ENCODE data around the gene MAGEA6. TPM values are rescaled to one million over a fixed set of nuclear protein-coding genes. Genes with fewer than 3 reads are reported as not detected.
"Not testable (repeated sequence)": the region's sequence is repeated elsewhere in the genome, so short reads cannot be mapped to it uniquely, and the experiment has no call there.

Gene MAGEA6
- total and polyA plus RNA-seq, 7 experiments from 2014 or later: not detected

DNA sequence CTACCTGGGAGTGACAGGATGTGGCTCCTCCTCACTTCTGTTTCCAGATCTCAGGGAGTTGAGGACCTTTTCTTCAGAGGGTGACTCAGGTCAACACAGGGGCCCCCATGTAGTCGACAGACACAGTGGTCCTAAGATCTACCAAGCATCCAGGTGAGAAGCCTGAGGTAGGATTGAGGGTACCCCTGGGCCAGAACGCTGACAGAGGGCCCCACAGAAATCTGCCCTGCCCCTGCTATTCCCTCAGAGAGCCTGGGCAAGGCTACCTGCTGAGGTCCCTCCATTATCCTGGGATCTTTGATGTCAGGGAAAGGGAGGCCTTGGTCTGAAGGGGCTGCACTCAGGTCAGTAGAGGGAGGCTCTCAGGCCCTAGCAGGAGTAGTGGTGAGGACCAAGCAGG lies 34.4 kb downstream of the MAGEA6 start:
- Mint-ChIP-seq H3K4me1 (peaks cover 0 to 2% (median 0%) of the 10 kb centered on the region in 7 donors), H3K4me3 (no peak overlapping the region), H3K36me3 (no peaks in the 10 kb centered on the region), H3K9me3 (no peaks in the 10 kb centered on the region), H3K27ac (no peak overlapping the region), H3K27me3 (peaks cover 0 to 8% (median 0%) of the 10 kb centered on the region in 5 donors)
- no peak overlapping the region for H3K27ac ChIP-seq (ENCODE audit: low read depth, low read length)
- no peaks in the 10 kb centered on the region for H3K36me3 ChIP-seq (ENCODE audit: control insufficient read depth in 2 of 3, insufficient read depth in 3 of 3, low read length in 3 of 3)
- ChIA-PET POLR2A (no interaction called here), CTCF (no interaction called here)
- ATAC-seq (no peak), DNase-seq (no peak)
- intact Hi-C loops (cut with micrococcal nuclease): no loop called here
- no peaks in the 10 kb centered on the region for H3K27me3 ChIP-seq (ENCODE audit: control insufficient read depth in 2 of 2, insufficient read depth in 2 of 2, low read length in 2 of 2)
- no peak overlapping the region for H3K4me3 ChIP-seq (ENCODE audit: low read length)
- H3K9me3 ChIP-seq (ENCODE audit: control insufficient read depth in 2 of 3, low read length in 3 of 3): no peaks in the 10 kb centered on the region
- H3K4me1 ChIP-seq (ENCODE audit: control insufficient read depth in 2 of 2, insufficient read depth in 2 of 2, low read length in 2 of 2): no peaks in the 10 kb centered on the region

DNA sequence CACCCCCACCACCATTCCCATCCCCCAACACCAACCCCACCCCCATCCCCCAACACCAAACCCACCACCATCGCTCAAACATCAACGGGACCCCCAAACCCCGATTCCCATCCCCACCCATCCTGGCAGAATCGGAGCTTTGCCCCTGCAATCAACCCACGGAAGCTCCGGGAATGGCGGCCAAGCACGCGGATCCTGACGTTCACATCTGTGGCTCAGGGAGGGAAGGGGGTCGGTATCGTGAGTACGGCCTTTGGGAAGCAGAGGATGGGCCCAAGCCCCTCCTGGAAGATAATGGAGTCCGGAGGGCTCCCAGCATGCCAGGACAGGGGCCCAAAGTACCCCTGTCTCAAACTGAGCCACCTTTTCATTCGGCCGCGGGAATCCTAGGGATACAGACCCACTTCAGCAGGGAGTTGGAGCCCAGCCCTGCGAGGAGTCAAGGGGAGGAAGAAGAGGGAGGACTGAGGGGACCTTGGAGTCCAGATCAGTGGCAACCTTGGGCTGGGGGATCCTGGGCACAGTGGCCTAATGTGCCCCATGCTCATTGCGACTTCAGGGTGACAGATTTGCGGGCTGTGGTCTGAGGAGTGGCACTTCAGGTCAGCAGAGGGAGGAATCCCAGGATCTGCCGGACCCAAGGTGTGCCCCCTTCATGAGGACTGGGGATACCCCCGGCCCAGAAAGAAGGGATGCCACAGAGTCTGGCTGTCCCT lies 35.2 kb downstream of the MAGEA6 start:
- H3K9me3 Mint-ChIP-seq; H3K9me3 ChIP-seq (ENCODE audit: control insufficient read depth in 2 of 3, low read length in 3 of 3); H3K27ac Mint-ChIP-seq; H3K4me1 ChIP-seq (ENCODE audit: control insufficient read depth in 2 of 2, insufficient read depth in 2 of 2, low read length in 2 of 2); DNase-seq; POLR2A ChIA-PET; H3K36me3 ChIP-seq (ENCODE audit: control insufficient read depth in 2 of 3, insufficient read depth in 3 of 3, low read length in 3 of 3); H3K4me3 ChIP-seq (ENCODE audit: low read length); H3K27me3 Mint-ChIP-seq; H3K4me1 Mint-ChIP-seq; H3K4me3 Mint-ChIP-seq; CTCF ChIA-PET; H3K36me3 Mint-ChIP-seq; ATAC-seq; H3K27ac ChIP-seq (ENCODE audit: low read depth, low read length); intact Hi-C loops (cut with micrococcal nuclease); H3K27me3 ChIP-seq (ENCODE audit: control insufficient read depth in 2 of 2, insufficient read depth in 2 of 2, low read length in 2 of 2): not testable (repeated sequence)

DNA sequence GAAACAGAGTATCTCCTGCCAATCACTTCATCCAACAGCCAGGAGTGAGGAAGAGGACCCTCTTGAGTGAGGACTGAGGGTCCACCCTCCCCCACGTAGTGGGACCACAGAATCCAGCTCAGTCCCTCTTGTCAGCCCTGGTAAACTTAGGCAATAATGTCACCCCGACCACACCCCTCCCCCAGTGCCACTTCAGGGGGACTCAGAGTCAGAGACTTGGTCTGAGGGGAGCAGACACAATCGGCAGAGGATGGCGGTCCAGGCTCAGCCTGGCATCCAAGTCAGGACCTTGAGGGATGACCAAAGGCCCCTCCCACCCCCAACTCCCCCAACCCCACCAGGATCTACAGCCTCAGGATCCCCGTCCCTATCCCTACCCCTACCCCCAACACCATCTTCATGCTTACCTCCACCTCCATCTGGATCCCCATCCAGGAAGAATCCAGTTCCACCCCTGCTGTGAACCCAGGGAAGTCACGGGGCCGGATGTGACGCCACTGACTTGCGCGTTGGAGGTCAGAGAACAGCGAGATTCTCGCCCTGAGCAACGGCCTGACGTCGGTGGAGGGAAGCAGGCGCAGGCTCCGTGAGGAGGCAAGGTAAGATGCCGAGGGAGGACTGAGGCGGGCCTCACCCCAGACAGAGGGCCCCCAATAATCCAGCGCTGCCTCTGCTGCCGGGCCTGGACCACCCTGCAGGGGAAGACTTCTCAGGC lies 36.1 kb downstream of the MAGEA6 start, which contains the start of the genes CSAG1 and MAGEA12:
TSS of gene CSAG1 (minus strand) at position 461 of the 715 bp plus-strand sequence. CDS start 1,261 bp downstream, outside the sequence.
TSS of gene MAGEA12 (plus strand) at position 497 of the 715 bp plus-strand sequence. CDS start 2,405 bp downstream, outside the sequence.
- no peak for DNase-seq
- H3K27ac Mint-ChIP-seq: no peak within 1 kb of the TSS
- peaks cover 0 to 2% (median 0%) of the 10 kb centered on the region in 7 donors for H3K4me1 Mint-ChIP-seq
- Histone ChIP-seq H3K9me3 (ENCODE audit: control insufficient read depth in 2 of 3, low read length in 3 of 3) (no peaks in the 10 kb centered on the region), H3K4me1 (ENCODE audit: control insufficient read depth in 2 of 2, insufficient read depth in 2 of 2, low read length in 2 of 2) (no peaks in the 10 kb centered on the region), H3K4me3 (ENCODE audit: low read length) (no peak within 1 kb of the TSS), H3K36me3 (ENCODE audit: control insufficient read depth in 2 of 3, insufficient read depth in 3 of 3, low read length in 3 of 3) (no peaks in the 10 kb centered on the region), H3K27me3 (ENCODE audit: control insufficient read depth in 2 of 2, insufficient read depth in 2 of 2, low read length in 2 of 2) (no peaks in the 10 kb centered on the region), H3K27ac (ENCODE audit: low read depth, low read length) (no peak within 1 kb of the TSS)
- POLR2A ChIA-PET: no interaction called here
- intact Hi-C loops (cut with micrococcal nuclease): no loop called here
- H3K9me3 Mint-ChIP-seq: no peaks in the 10 kb centered on the region
- no peak within 1 kb of the TSS for H3K4me3 Mint-ChIP-seq
- CTCF ChIA-PET: no interaction called here
- H3K27me3 Mint-ChIP-seq: peaks cover 0 to 7% (median 3%) of the 10 kb centered on the region in 5 donors
- ATAC-seq: no peak
- no peaks in the 10 kb centered on the region for H3K36me3 Mint-ChIP-seq

DNA sequence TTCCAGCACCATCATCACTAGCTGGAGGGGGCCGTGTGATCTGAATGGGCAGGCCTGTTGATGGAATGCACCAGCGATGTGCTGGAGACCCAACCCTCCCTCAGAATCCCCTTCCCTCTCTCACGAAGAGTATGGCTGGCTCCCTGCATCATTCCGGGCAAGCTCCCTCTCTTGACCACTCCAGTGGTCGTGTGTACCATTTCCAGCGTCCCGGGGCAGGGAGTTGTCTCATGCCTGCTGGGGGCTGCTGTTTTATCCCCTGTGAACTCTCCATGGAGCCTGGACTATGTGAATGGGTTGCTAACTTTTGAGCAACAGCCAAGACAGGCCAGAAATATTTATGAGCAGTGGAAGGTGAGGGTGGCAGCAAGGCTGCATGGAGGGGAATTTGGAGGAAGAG lies 44.1 kb downstream of the MAGEA6 start:
- no peak for ATAC-seq
- no peaks in the 10 kb centered on the region for H3K36me3 Mint-ChIP-seq
- Histone ChIP-seq H3K27me3 (ENCODE audit: control insufficient read depth in 2 of 2, insufficient read depth in 2 of 2, low read length in 2 of 2) (no peaks in the 10 kb centered on the region), H3K4me3 (ENCODE audit: low read length) (no peak overlapping the region), H3K4me1 (ENCODE audit: control insufficient read depth in 2 of 2, insufficient read depth in 2 of 2, low read length in 2 of 2) (no peaks in the 10 kb centered on the region), H3K9me3 (ENCODE audit: control insufficient read depth in 2 of 3, low read length in 3 of 3) (no peaks in the 10 kb centered on the region), H3K27ac (ENCODE audit: low read depth, low read length) (no peak overlapping the region), H3K36me3 (ENCODE audit: control insufficient read depth in 2 of 3, insufficient read depth in 3 of 3, low read length in 3 of 3) (no peaks in the 10 kb centered on the region)
- peaks cover 0 to 14% (median 3%) of the 10 kb centered on the region in 5 donors for H3K27me3 Mint-ChIP-seq
- intact Hi-C loops (cut with micrococcal nuclease): no loop called here
- no peak overlapping the region for H3K27ac Mint-ChIP-seq
- peaks cover 0 to 3% (median 0%) of the 10 kb centered on the region in 11 donors for H3K9me3 Mint-ChIP-seq
- POLR2A ChIA-PET: no interaction called here
- CTCF ChIA-PET: no interaction called here
- H3K4me1 Mint-ChIP-seq: no peaks in the 10 kb centered on the region
- DNase-seq: no peak
- H3K4me3 Mint-ChIP-seq: no peak overlapping the region

Other genes starting within 250 kb of the MAGEA6 start
- gene GABRQ, start 131.8 kb downstream of the MAGEA6 start, total RNA-seq: under 1 TPM in 1 of 5 experiments, not detected in 4; 0.07 TPM
- gene GABRQ, start 131.8 kb downstream of the MAGEA6 start, polyA plus RNA-seq: not detected
- not detected for gene MAGEA3, start 70.9 kb downstream of the MAGEA6 start, total RNA-seq
- not detected for gene MAGEA3, start 70.9 kb downstream of the MAGEA6 start, polyA plus RNA-seq
- gene CSAG2, start 60.4 kb downstream of the MAGEA6 start, total RNA-seq: not detected
- gene CSAG2, start 60.4 kb downstream of the MAGEA6 start, polyA plus RNA-seq: not detected
- not detected for gene MAGEA2B, start 55.1 kb downstream of the MAGEA6 start, total RNA-seq
- gene MAGEA2B, start 55.1 kb downstream of the MAGEA6 start, polyA plus RNA-seq: not detected
- not detected for gene CSAG1, start 36.0 kb downstream of the MAGEA6 start, total RNA-seq
- not detected for gene CSAG1, start 36.0 kb downstream of the MAGEA6 start, polyA plus RNA-seq
- not detected for gene MAGEA12, start 35.9 kb downstream of the MAGEA6 start, total RNA-seq
- gene MAGEA12, start 35.9 kb downstream of the MAGEA6 start, polyA plus RNA-seq: not detected
- gene MAGEA2, start 15.8 kb downstream of the MAGEA6 start, total RNA-seq: not detected
- not detected for gene MAGEA2, start 15.8 kb downstream of the MAGEA6 start, polyA plus RNA-seq
- gene CSAG3, start 10.5 kb downstream of the MAGEA6 start, total RNA-seq: 1 to 10 TPM in 1 of 5 experiments, not detected in 4; 8.3 TPM
- not detected for gene CSAG3, start 10.5 kb downstream of the MAGEA6 start, polyA plus RNA-seq
- gene CETN2, start 61.1 kb upstream of the MAGEA6 start, total RNA-seq: 10 to 100 TPM in 1 of 5 experiments, 1 to 10 TPM in 4; 7.0 to 10.9 (median 7.6) TPM
- gene CETN2, start 61.1 kb upstream of the MAGEA6 start, polyA plus RNA-seq: 10 to 100 TPM; 27.0 to 28.2 TPM
- gene NSDHL, start 61.4 kb upstream of the MAGEA6 start, total RNA-seq: 10 to 100 TPM in 1 of 5 experiments, 1 to 10 TPM in 4; 3.3 to 13.9 (median 7.2) TPM
- gene NSDHL, start 61.4 kb upstream of the MAGEA6 start, polyA plus RNA-seq: 10 to 100 TPM; 11.3 to 14.6 TPM
- gene ZNF185, start 128.4 kb upstream of the MAGEA6 start, total RNA-seq: 10 to 100 TPM in 1 of 5 experiments, 1 to 10 TPM in 3, under 1 TPM in 1; 0.58 to 16.0 (median 3.2) TPM
- gene ZNF185, start 128.4 kb upstream of the MAGEA6 start, polyA plus RNA-seq: 1 to 10 TPM; 2.0 to 4.6 TPM
- under 1 TPM in 1 of 5 experiments, not detected in 4; 0.31 TPM for gene PNMA5, start 224.4 kb upstream of the MAGEA6 start, total RNA-seq
- gene PNMA5, start 224.4 kb upstream of the MAGEA6 start, polyA plus RNA-seq: not detected